ENCODE results near the gene CCIN.

CCIN gene

DNA sequence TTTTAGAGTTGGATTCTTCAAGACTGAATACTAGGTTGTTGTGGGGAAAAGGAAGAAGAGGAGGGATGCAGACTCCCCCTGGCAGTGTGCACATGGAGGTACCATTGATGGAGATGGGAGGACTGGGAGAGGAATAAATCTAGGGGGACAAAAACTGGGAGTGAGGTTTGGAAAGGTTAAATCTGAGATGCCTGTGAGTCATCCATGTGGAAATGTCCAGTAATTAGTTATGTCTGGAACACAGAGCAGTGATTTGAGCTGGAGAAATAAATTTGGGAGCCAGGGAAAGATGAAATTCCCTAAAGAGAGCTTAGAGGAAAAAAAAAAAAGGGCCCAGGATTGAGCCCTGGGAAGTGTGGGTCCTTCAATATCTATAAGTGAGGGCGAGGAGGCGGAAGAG is 8.0 kb upstream of the CCIN start:
- H3F3A ChIP-seq (ENCODE audit: insufficient read depth) = no peaks in the 10 kb centered on the region
- no peaks in the 10 kb centered on the region for H3K9me2 ChIP-seq (replicated peaks; ENCODE audit: insufficient read depth, low read length)
- TF ChIP-seq, protein P1, sequence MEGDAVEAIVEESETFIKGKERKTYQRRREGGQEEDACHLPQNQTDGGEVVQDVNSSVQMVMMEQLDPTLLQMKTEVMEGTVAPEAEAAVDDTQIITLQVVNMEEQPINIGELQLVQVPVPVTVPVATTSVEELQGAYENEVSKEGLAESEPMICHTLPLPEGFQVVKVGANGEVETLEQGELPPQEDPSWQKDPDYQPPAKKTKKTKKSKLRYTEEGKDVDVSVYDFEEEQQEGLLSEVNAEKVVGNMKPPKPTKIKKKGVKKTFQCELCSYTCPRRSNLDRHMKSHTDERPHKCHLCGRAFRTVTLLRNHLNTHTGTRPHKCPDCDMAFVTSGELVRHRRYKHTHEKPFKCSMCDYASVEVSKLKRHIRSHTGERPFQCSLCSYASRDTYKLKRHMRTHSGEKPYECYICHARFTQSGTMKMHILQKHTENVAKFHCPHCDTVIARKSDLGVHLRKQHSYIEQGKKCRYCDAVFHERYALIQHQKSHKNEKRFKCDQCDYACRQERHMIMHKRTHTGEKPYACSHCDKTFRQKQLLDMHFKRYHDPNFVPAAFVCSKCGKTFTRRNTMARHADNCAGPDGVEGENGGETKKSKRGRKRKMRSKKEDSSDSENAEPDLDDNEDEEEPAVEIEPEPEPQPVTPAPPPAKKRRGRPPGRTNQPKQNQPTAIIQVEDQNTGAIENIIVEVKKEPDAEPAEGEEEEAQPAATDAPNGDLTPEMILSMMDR (IDR thresholded peaks at IDR 0.05; ENCODE audit: insufficient read depth, low read length, poor library complexity, severe bottlenecking) = no peak
- no peak for TF ChIP-seq EZH2phosphoT487 (conservative IDR thresholded peaks at IDR 0.05; ENCODE audit: low read length)
- H3K27me3 ChIP-seq (ENCODE audit: low read length) = no peaks in the 10 kb centered on the region
- H3K9ac ChIP-seq (ENCODE audit: low read length) = no peak overlapping the region
- no peak overlapping the region for H3K4me2 ChIP-seq (ENCODE audit: low read depth, low read length, poor library complexity, severe bottlenecking)
- H3K79me2 ChIP-seq (ENCODE audit: insufficient read depth, low read length) = no peaks in the 10 kb centered on the region
- no peak overlapping the region for H3K27ac ChIP-seq (ENCODE audit: low read depth, low read length)
- H2AFZ ChIP-seq (ENCODE audit: low read depth, low read length, severe bottlenecking) = no peak overlapping the region
- H3K4me3 ChIP-seq (ENCODE audit: insufficient read depth, low read length, poor library complexity, severe bottlenecking) = no peak overlapping the region
- no peaks in the 10 kb centered on the region for H3K36me3 ChIP-seq (ENCODE audit: low read length)
- H3K9me3 ChIP-seq (ENCODE audit: insufficient read depth, low read length) = no peaks in the 10 kb centered on the region
- no peaks in the 10 kb centered on the region for H4K20me1 ChIP-seq (ENCODE audit: low read depth, low read length)

DNA sequence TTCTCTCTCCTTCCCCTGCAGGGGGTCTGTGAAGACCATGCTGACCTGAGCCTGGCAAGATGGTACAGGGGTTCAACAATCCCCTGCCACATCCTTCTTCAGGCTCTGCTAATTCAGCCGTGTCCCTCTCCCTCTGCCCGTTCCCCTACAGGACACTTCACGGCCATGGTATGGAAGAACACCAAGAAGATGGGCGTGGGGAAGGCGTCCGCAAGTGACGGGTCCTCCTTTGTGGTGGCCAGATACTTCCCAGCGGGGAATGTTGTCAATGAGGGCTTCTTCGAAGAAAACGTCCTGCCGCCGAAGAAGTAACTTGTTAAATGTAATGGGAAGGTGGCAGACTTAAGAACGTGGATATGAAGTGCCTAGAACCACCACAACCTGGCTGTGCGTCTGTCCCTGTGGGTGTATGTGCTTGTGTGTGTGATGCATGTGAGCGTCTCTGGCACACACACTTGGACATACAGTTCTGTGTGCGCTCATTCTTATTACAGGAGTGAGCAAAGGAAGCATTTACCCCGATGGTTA is 6.9 kb upstream of the CCIN start:
- H3K9me3 ChIP-seq (ENCODE audit: insufficient read depth, low read length) = no peaks in the 10 kb centered on the region
- H3K9me2 ChIP-seq (replicated peaks; ENCODE audit: insufficient read depth, low read length) = no peaks in the 10 kb centered on the region
- no peak overlapping the region for H3K27ac ChIP-seq (ENCODE audit: low read depth, low read length)
- H3K4me3 ChIP-seq (ENCODE audit: insufficient read depth, low read length, poor library complexity, severe bottlenecking) = no peak overlapping the region
- no peaks in the 10 kb centered on the region for H3K27me3 ChIP-seq (ENCODE audit: low read length)
- no peak overlapping the region for H2AFZ ChIP-seq (ENCODE audit: low read depth, low read length, severe bottlenecking)
- TF ChIP-seq EZH2phosphoT487 (conservative IDR thresholded peaks at IDR 0.05; ENCODE audit: low read length) = no peak
- TF ChIP-seq, protein P1 (IDR thresholded peaks at IDR 0.05; ENCODE audit: insufficient read depth, low read length, poor library complexity, severe bottlenecking) = no peak
- H3K4me2 ChIP-seq (ENCODE audit: low read depth, low read length, poor library complexity, severe bottlenecking) = no peak overlapping the region
- H3K79me2 ChIP-seq (ENCODE audit: insufficient read depth, low read length) = no peaks in the 10 kb centered on the region
- H3K9ac ChIP-seq (ENCODE audit: low read length) = no peak overlapping the region
- no peaks in the 10 kb centered on the region for H3F3A ChIP-seq (ENCODE audit: insufficient read depth)
- H3K36me3 ChIP-seq (ENCODE audit: low read length) = no peaks in the 10 kb centered on the region
- H4K20me1 ChIP-seq (ENCODE audit: low read depth, low read length) = no peaks in the 10 kb centered on the region

DNA sequence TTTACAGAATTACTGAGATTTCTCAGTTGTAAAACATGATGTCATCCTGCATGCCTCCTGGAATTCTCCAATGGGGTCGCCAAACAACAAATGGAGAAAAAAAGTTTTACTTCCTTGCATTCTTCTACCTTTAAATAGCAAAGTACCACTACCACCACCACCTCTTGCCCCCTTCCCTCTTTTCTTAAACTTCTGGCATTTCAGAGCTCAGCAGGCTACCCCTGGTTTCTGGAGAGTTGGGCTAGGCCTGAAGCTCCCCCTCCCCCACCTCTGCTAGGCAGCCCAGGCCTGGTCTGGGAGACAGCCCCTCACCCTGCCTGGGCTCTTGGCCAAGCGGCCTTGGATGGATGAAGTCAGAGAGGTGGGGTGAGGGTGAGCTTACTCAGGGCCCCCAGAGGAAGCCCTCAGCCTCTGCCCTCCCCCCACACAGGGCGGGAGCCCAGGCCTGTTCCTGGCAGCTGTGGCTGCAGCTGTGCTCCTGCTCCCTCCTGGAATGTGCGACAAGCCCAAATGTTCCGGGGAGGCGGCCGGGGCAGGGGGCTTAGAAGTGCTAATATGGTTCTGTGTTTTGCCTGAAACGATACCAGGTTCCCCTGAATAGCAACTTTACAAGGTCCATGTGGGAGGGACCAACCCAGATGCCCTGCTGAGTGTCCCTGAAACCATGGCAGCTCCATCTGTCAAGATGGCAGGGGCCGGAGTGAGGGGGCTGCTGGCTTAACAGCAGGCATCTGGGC is 6.0 kb upstream of the CCIN start:
- H3K4me2 ChIP-seq (ENCODE audit: low read depth, low read length, poor library complexity, severe bottlenecking) = no peak overlapping the region
- no peaks in the 10 kb centered on the region for H4K20me1 ChIP-seq (ENCODE audit: low read depth, low read length)
- TF ChIP-seq, protein P1 (IDR thresholded peaks at IDR 0.05; ENCODE audit: insufficient read depth, low read length, poor library complexity, severe bottlenecking) = no peak
- no peak for TF ChIP-seq EZH2phosphoT487 (conservative IDR thresholded peaks at IDR 0.05; ENCODE audit: low read length)
- H3K27ac ChIP-seq (ENCODE audit: low read depth, low read length) = no peak overlapping the region
- H3K9ac ChIP-seq (ENCODE audit: low read length) = no peak overlapping the region
- no peaks in the 10 kb centered on the region for H3K79me2 ChIP-seq (ENCODE audit: insufficient read depth, low read length)
- no peaks in the 10 kb centered on the region for H3K9me3 ChIP-seq (ENCODE audit: insufficient read depth, low read length)
- no peak overlapping the region for H2AFZ ChIP-seq (ENCODE audit: low read depth, low read length, severe bottlenecking)
- no peaks in the 10 kb centered on the region for H3K9me2 ChIP-seq (replicated peaks; ENCODE audit: insufficient read depth, low read length)
- no peaks in the 10 kb centered on the region for H3F3A ChIP-seq (ENCODE audit: insufficient read depth)
- no peaks in the 10 kb centered on the region for H3K27me3 ChIP-seq (ENCODE audit: low read length)
- H3K36me3 ChIP-seq (ENCODE audit: low read length) = no peaks in the 10 kb centered on the region
- no peak overlapping the region for H3K4me3 ChIP-seq (ENCODE audit: insufficient read depth, low read length, poor library complexity, severe bottlenecking)
